ENCODE results near the gene KLHDC9.

The KLHDC9 gene

DNA sequence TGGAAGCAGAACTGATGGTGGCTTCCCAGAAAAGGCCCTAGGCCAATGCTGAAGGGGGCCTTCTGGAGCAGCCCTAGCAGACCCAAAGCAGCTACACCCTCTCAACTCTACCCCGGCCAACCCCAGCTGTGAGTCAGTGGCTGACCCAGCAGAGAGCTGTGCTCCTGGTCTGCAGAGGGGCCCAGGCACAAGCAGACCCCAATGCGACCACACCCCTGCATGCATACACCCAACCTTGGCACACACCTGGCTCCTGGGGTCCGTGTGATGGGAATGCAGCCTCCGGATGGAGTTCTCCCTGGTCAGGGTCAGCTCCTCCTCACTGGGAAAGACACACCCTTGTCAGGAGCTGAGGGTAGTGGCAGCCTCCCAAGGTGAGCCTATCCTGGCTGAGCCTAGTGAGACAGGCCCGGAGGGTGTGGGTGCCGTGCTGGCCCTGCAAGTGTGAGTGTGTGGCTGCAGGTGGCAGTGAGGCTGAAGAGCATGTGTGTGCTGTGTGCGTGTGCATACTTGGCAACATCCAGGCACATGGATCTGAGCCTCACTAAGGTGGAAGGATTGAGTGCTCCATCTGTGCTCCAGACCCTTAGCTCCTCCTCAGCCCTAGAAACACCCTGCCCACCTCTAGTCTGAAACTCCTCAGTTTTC lies 24.6 kb upstream of the KLHDC9 start:
- no peak for DNase-seq (ENCODE audit: low read depth, low spot score)
- H3K4me3 ChIP-seq (ENCODE audit: low read length): no peak overlapping the region

DNA sequence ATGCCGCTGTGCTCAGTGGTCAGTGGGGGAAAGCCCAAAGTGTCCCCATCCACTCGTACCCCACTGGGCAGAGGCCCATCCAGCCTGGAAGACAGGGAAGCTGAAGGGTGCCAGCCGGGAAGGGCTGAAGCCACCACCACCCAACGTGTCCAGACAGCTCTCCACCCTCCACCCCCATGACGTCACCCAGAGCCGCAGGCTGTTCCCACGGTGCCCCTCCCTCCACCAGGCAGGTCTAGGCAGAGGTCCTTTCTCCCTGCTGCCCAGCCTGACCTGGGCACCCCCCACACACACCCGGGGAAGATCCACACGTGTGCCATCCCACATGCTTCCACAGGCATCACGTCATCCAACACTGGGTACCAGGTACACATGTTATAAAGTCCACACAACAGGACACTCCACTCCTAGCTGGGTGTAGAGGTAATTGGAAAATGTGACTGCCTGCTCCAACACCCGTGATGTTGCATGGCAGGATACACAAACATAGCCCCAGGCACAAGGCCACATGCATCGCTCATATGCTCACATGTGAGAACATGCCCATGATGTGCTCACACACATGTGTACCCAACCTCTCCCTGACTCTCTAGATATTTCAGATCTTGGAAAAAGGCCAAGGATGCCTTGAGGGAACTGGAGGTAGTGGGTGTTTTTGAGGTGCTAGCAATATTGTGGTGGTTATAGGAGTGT lies 23.3 kb upstream of the KLHDC9 start:
- no peak for DNase-seq (ENCODE audit: low read depth, low spot score)

DNA sequence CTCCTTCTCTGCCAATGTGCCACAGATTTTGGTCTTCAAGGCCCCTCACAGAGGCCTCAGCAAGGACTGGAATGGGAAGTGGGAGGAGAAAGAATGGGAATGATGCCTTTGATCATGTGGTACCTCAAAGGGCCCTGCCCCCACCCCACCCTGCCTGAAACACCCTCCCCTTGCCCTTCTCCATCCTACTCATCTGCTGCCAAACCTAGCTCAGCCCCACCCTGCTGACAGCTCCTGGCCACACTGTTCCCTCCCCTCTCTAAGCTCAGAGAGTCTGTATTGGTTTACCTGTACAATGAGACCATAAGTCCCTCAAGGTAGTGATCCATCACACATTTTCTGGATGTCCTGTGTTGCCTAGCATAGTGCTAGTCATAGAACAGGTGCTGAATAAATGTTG lies 21.8 kb upstream of the KLHDC9 start:
- DNase-seq (ENCODE audit: low read depth, low spot score): no peak
- H3K4me3 ChIP-seq (ENCODE audit: low read length): no peak overlapping the region

More for the DNA sequence above, 23.3 kb upstream of the KLHDC9 start:
- H3K4me3 ChIP-seq (ENCODE audit: low read length): no peak overlapping the region

DNA sequence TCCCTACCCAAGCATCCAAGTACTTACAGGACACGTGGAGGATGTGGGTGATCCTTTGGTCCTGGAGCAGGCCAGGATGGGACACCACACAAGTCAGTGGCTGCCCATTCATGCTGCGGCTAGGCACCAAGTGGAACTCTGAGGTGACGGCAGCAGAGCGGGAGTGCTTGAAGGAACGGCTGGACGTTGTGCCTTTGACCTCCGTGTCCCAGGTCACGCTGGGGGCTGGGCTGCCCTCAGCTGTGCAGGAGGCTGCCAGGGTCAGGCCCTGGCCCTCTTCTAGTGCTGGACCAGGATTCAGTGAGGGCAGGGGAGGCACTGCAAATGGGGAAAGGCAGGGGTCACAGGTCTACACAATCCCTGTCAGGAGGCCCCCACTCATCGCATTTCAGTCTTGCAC lies 20.7 kb upstream of the KLHDC9 start:
- DNase-seq (ENCODE audit: low read depth, low spot score): no peak
- H3K4me3 ChIP-seq (ENCODE audit: low read length): no peak overlapping the region

DNA sequence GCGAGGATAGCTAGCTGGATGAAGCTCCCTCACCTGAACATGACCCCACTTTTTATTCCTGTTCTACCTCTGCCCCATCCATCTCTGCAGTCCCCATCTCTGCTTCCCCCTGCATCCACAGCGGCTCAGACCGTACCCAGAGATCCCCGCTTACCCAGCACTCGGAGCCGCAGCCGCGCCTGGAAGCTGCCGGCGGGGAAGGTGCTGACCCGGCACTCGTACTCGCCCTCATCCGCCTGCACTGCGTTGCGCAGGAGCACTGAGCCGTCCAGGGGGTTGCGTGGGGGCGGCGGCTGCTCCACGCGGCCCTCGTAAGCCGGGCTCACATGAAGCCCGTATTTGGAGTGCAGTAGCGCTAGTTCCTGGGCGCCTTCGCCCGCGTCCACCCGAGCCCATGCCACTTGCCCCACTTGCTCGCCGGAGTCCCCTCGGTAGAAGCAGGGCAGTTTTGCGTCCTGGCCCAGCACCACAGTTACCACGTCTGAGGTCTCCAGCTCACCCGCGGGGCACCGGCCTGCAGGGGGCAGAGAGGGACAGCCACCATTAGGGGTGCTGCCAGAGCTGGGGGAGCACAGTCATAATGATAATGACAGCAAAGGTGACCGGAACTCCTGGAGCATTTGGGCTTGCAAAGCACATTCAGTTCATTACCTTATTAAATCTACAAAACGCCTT lies 18.6 kb upstream of the KLHDC9 start:
- H3K4me3 ChIP-seq (ENCODE audit: low read length): no peak overlapping the region
- DNase-seq (ENCODE audit: low read depth, low spot score): no peak

DNA sequence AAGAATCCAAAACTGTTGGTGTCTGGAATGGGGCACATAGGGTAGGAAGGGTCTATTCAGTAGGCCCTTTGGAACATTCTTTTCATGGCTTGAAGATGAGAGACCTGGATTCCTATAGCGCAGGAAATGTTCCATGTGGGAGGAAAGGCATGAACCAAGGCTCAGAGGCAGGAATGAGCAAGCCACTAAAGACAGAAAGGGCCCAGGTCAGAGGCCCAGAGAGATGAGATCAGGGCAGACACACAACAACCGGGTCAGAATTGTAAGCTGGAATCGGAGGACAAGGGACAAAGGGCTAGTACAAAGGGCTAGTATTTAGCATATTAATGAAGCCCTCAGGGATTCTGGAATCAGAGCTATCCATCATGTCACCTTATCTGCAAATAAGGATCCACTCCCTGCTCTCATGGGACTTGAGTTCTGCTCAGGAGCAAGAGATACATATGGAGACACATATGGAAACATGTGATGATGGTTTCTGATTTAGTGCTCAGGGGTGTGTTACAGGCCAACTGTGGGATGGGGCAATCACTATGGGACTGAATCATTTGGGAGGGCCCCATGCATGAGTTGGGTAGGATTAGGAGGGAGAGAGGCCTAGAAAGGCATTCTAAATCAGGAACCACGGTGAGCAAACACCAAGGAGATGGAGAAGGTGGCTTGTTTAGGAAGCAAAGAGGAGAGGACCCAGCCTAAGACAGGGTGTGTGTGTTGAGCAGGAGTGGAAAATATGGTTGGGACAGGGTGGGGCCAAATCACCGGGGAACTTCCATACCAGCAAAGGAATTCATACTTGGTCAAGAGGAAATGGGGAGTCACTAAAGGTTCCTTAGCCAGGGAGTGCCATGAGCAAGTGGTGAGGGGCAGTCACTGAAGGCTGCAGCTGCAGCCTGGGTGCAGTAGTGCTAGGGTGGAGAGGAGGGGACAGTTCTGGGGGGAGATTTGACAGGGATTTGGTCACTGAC lies 17.4 kb upstream of the KLHDC9 start:
- no peak for DNase-seq (ENCODE audit: low read depth, low spot score)
- no peak overlapping the region for H3K4me3 ChIP-seq (ENCODE audit: low read length)

DNA sequence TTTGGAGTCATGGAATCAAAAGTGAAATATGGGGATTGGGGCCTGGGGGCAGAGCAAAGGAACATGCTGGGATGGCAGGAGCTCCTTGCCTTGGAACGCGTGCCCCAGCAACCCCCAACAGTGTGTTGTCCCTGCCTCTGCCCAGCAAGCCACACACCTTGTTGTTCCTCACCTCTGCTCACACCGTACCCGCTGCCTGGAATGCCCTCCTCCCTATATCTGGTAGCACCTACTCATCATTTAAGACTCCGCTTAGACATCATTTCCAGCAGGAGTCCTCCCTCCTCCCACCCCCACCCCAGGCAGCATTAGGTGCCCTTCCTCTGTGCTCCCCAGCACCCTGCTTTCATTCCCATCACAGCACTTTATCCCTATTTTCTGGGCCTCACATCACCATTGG lies 16.6 kb upstream of the KLHDC9 start:
- DNase-seq (ENCODE audit: low read depth, low spot score): no peak
- H3K4me3 ChIP-seq (ENCODE audit: low read length): no peak overlapping the region

DNA sequence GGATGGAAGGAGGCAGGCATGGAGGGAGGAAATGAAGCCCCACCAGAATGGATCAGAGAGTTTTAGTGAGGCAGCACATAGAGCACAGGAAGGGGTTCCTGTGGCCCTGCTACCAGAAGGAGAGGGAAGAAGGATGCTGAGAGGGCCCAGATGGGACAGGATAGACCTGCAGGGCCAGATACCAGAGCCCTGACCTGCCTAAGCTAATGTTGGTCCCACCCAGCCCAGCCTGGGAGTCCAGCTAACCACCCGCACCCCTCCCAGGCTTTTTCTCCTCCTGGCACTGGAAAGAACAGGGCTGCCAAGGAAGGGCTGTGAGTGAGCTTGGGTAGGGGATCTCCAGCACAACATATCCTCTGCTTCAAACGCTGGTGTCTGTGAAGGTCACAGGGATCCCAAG lies 15.7 kb upstream of the KLHDC9 start:
- DNase-seq (ENCODE audit: low read depth, low spot score): no peak
- no peak overlapping the region for H3K4me3 ChIP-seq (ENCODE audit: low read length)

DNA sequence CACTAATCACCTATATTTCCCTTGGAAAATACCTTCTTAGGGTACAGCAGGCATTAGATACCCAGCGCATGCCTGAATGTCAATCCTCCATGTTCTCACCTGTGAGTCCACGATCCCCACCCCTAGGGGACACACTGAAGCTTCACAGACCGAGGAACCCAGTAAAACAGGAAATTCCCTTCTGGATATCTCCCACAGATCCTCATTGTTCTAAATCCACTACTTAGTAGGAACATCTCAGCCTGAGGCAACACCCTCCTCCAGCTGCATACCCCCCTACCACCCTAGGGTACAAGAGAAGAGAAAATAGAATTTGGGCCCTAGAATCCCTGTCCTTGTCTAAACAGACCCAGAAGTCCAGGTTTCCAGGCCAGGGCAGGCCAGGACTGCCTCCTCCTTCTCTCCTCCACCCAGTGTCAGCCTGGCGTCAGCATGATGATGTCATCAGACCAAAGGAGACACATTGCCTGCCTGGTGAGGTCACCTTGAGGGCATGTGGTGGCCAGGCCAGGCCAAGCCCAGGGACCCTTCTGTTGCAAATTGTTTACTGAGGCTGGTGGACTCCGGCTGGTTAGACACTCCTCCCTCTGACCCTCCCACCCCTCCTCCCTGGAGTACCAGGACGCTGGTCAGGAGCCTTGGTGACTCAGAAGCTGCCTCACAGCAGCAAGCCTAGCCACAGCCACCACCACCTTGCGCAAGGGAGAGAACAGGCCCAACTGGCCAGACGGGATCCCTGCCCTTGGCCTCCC lies 15.0 kb upstream of the KLHDC9 start:
- DNase-seq (ENCODE audit: low read depth, low spot score): no peak
- no peak overlapping the region for H3K4me3 ChIP-seq (ENCODE audit: low read length)

DNA sequence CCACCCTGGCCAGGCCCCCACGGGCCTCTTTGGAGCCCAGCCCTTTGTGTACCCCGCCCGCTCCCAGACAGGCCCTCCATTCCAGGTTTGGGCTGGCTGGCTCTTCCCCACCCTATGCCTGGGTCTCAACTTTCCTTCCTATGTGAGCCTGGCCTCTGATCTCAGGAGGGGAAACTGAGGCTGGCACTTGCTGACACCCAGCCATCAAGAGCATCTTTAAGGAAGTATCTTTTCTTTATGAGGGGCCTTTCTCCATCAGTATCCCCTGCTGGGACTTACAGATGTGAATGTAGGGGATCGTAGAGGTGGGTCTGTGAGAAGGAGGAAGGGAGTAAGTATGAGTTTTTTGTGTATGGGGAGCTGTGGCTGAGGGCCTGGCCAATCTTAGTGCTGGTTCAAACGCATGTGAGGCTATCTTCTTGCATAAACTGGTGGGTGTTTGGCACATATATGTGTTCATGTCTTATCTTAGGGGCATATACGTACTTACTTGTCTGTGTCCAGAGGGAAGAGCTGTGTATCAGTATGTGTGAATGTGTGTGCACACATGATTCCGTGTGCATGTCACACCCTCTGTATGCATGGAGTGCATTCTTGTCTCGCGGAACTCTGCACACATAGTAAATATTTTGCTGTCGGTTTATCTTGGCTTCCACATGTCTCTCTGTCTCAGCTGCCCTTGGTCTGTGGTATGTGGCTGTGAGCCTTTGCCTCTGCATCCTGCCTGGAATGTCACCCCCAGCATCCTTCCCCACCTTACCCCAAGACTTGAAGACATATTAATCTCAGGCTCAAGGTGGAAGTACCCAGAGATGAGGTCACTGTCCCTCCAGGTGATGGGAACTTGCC lies 14.2 kb upstream of the KLHDC9 start:
- no peak overlapping the region for H3K4me3 ChIP-seq (ENCODE audit: low read length)
- DNase-seq (ENCODE audit: low read depth, low spot score): no peak

DNA sequence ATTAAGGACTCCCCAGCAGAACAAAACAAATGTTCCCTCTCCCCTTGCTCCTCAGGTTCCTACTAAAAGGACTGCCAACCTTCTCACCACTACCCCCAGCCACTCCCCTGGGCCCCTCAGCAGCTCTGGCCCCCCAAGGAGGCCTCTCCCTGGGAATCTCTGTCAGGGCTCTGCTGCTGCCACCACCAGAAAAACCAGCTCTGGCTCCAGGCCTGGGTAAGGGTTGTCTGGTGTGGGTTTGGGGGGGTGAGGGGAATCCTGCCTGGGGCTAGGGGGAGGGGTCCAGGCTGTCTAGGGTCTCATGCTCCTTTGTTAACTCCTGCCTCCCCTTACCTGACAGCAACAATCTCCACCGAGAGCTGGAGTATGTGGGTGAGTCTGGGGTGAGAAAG lies 13.6 kb upstream of the KLHDC9 start:
- H3K4me3 ChIP-seq (ENCODE audit: low read length): no peak overlapping the region
- no peak for DNase-seq (ENCODE audit: low read depth, low spot score)

DNA sequence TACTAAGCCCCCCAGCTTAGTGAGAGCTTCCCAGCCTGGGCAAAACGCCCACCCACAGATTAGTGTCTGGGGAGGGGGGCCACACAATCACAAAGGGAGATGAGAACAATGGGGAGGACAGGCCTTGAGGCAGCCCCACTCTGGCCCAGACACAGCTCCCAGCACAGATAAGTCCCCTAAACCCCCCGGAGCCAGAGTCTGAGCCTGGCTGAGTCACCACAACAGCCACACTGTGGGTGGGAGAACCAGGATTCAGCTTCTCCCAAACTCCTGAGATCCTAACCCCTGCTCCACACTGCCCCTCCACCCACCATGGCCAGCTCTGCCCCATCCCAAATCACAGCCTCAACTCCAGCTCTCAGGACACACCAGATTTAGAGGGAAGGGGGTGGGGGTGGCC lies 13.0 kb upstream of the KLHDC9 start:
- no peak overlapping the region for H3K4me3 ChIP-seq (ENCODE audit: low read length)
- DNase-seq (ENCODE audit: low read depth, low spot score): no peak

DNA sequence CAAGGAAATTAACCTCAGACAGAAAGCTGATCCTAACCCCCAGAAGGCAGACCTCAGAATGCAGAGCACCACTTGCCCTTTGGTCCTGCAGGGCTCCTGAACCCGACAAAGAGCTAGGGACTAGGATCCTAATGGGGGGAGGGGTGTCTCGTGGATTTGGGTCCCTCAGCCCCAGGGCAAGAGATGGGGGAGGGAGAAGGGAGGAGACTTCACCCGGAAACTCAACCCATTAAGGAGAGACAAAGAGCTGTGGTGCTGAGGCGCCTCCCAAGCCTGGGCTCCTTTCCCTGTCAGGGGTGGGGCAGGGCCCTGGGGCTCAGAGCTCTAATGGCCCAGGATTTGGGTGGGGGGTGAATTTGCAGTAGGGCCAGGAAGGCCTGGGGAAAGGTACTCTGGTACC lies 11.7 kb upstream of the KLHDC9 start:
- no peak for DNase-seq (ENCODE audit: low read depth, low spot score)
- no peak overlapping the region for H3K4me3 ChIP-seq (ENCODE audit: low read length)

DNA sequence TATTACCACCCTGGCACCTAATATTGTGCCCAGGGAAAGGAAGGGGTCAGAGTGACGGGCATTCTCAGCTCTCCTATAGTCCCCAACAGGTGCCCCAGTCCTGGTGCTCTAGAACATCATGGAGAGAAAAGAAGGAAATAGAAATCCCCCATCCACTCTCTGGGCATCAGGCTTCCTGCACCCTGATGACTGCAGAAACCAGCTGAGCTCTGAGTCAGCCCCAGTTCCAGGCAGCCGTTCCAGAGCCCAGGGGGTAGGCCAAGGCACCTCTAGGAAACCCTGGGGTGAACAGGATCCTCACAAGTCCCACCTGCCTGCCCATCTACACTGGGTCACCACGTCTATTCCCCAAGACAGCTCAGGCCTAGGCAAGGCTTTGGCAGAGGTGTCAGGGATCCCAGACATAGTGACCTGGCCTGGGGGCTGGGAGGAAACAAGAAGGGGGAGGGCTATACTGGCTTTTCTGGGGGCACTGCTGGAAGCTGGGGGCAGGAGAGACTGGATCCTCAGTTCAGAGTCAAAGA lies 9.5 kb upstream of the KLHDC9 start:
- DNase-seq (ENCODE audit: low read depth, low spot score): no peak
- H3K4me3 ChIP-seq (ENCODE audit: low read length): no peak overlapping the region

DNA sequence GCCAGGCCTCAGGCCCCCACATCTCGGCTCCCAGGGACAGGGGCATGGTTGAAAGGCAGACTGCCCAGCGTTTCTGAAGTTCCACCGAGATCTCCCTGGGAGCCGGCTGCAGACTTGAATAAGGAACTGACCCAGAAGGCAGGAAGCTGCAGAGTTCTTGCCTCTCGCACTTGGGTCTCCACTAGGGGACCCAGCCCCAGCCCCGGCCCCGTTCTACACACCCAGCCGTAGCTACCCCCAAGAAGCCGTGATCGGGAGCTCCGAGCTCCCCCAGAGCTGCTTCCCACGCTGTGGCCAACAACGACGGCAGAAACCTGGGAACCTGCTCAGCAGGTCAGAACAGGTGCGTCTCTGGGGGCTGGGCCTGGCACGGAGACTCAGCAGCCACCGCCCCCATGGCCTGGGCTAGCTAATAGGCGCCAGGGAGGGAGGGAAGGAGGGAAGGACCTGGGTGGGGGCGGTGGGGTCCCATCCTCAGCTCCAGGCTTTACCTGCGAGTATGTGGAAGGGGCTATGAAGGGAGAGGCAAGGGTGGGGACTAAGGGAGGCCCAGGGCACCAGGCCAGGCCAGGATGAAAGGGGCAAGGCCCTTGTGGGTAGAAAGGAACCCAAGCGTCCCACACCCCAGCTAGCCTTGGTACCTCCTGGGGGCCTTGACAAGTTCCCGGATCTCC lies 8.8 kb upstream of the KLHDC9 start, which contains the start of gene NECTIN4:
TSS of gene NECTIN4 (minus strand) at position 308 of the 674 bp plus-strand sequence. CDS start at position 46, 262 bp downstream.
- DNase-seq (ENCODE audit: low read depth, low spot score): no peak
- H3K4me3 ChIP-seq (ENCODE audit: low read length): no peak within 1 kb of the TSS

DNA sequence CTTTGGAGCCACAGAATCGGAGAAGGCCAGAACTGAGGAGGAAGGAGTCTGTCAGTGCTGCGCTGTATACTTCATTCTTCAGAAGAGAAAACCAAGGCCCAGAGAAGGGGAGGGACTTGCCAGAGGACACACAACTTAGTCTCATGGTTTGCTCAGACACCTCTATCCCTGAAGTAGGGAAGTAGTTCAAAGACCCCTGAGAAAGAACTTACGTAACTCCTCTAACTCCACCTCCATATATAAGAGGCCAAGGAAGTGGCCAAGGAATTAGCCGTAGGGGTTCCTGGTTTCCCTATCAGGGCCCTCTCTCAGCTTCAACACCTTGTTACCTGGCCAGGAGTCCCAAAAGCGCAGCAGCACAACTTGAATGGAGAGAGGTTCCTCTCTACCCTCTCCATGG lies 8.2 kb upstream of the KLHDC9 start:
- no peak overlapping the region for H3K4me3 ChIP-seq (ENCODE audit: low read length)
- no peak for DNase-seq (ENCODE audit: low read depth, low spot score)

DNA sequence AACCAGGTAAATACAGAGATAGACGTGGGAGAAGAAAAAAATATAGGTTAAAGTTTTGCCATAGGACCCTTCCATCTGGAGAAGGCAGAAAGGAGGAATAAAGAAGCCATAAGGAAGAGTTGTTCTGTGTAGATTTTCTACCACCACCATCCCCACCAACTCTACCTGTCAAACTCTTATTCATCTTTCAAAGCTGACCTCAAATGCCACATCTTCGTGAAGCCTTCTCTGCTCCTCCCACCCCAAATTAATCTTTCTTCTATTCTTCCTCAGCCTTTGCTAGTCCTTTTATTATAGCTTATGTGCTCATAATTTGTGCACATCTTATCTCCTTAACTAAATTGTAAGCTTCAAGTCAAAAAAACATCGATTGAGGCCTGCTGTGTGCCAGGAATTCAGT lies 7.5 kb upstream of the KLHDC9 start:
- no peak for DNase-seq (ENCODE audit: low read depth, low spot score)
- H3K4me3 ChIP-seq (ENCODE audit: low read length): no peak overlapping the region

All from Jurkat, Clone E6-1 (cell line).